ENCODE results near the gene SKP1. TPM values are rescaled to one million over a fixed set of nuclear protein-coding genes. Genes with fewer than 3 reads are reported as not detected.

Gene SKP1
- total and polyA plus RNA-seq, 7 donors: 193 to 938 (median 320) TPM

DNA sequence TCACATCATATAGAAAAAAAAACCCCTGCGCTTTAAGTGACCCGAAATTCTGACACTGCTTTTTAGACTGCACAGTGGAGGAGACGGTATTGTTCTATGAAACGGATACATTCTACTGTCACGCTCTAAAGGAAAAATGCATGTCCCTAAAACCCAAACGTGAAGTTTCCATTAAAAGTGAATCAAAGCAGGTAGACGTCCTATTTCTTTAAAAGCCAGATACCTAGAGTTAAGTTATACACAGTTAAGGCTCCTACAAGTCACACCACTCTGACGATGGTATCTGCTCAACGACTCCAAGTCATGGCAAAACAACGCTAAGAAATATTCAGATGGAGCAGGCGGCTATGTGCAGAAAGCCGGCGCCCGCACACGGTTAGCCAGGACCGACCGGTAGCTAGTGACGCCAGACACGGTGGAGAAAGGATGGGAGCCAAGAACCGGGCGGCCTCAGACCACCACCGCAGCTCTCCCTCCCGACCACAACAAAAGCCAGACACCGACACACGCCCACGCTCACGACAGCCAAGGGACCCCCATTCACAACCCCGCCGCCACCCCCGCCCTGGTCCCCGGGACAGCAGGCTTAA, 734 bp downstream of the SKP1 start:
- H3K36me3 ChIP-seq: peaks cover 0 to 27% (median 15%) of the 10 kb centered on the region in 4 donors
- H3K9me3 ChIP-seq: no peaks in the 10 kb centered on the region
- no peaks in the 10 kb centered on the region for H3K27me3 ChIP-seq
- peaks cover 0 to 47% (median 40%) of the 10 kb centered on the region in 4 donors for H3K4me1 ChIP-seq
- WGBS, 2 donors: 1% methylated on average over 31 of the region's 31 CpGs
- intact Hi-C loops (cut with DNase I): loop anchor here (2.0 kb wide), 4 partner anchors 51 to 411 kb away; partner anchors contain the start of genes PPP2CA and UBE2B
- TF ChIP-seq EP300 (IDR thresholded peaks at IDR 0.05): no peak
- no peak for TF ChIP-seq POLR2A (IDR thresholded peaks at IDR 0.05)
- TF ChIP-seq POLR2AphosphoS5 (IDR thresholded peaks at IDR 0.05): no peak
- TF ChIP-seq, protein P1, sequence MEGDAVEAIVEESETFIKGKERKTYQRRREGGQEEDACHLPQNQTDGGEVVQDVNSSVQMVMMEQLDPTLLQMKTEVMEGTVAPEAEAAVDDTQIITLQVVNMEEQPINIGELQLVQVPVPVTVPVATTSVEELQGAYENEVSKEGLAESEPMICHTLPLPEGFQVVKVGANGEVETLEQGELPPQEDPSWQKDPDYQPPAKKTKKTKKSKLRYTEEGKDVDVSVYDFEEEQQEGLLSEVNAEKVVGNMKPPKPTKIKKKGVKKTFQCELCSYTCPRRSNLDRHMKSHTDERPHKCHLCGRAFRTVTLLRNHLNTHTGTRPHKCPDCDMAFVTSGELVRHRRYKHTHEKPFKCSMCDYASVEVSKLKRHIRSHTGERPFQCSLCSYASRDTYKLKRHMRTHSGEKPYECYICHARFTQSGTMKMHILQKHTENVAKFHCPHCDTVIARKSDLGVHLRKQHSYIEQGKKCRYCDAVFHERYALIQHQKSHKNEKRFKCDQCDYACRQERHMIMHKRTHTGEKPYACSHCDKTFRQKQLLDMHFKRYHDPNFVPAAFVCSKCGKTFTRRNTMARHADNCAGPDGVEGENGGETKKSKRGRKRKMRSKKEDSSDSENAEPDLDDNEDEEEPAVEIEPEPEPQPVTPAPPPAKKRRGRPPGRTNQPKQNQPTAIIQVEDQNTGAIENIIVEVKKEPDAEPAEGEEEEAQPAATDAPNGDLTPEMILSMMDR (IDR thresholded peaks at IDR 0.05): no peak
- peak; percentile 68 for DNase-seq
- H3K27ac ChIP-seq: peak overlapping the region; percentile 97 to 100 (median 98)
- H3K4me3 ChIP-seq: peak overlapping the region; percentile 82 to 99 (median 92)

DNA sequence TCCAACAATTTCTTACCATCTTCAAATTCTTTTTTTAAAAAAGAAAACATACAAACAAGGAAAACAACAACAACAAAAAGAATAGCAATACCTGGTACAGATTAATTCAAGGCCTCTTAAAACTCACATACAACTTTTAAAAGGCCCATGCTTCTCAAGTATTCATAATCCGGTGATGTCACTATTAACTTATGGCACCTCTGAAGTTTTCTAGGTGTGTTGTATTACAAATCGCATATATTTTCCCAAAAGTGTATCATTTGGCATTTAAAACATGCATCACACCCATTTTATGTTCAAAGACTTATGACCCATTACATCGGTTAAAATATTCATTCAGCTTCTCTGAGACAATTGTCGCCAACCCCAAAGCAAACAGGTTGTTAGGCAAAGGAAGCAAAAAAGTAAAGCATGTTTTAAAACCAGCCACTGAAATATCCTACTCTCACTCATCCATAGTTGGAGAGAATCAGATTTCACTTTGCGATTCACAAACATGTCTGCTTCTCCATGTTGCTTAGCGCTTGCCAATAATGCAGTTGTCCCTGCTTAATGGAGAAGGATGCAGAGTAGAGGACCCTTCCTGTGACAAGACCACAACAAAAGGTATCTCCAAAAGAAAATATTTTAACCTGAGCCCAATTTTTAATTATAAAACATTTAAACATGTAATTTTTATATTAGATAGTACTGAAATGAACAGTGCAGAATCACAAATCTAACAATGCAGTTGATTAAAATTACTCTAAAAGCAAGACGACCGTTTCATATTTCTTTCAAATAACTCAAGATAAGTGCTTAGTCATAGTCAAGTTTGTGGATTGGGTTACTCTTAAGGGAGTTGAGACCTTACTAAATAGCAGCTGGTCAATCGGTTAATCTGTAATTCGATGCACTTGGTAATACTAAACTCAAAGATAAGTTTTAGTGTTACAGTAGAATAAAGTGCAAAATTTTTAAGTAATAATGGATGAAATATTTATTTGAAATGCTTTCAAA, 1.6 kb downstream of the SKP1 start:
- H3K4me3 ChIP-seq: peak overlapping the region; percentile 82 to 99 (median 92)
- 8 to 23% methylated on average over 10 of the region's 10 CpGs for WGBS, 2 donors
- intact Hi-C loops (cut with DNase I): no loop called here

DNA sequence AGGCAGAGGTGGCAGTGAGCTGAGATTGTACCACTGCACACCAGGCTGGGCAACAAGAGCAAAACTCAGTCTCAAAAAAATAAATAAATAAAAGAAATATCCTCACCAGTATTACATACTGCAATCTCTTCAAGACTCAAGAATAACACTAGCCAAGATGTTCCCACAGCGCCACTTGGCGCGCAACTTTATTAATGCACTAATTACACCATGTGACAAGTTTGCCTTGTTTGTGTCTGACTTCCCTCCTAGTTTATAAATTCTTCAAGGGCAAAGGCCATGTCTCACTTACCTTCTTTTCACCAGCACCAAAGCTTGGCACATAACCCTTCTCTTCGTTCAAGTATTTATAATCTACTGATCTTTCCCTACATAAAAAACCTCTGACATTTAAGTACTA, 4.8 kb downstream of the SKP1 start:
- peaks cover 0 to 67% (median 20%) of the 10 kb centered on the region in 4 donors for H3K36me3 ChIP-seq

More for the DNA sequence above, 1.6 kb downstream of the SKP1 start:
- Histone ChIP-seq H3K4me1 (peaks cover 0 to 47% (median 40%) of the 10 kb centered on the region in 4 donors), H3K36me3 (peaks cover 0 to 36% (median 15%) of the 10 kb centered on the region in 4 donors), H3K9me3 (no peaks in the 10 kb centered on the region), H3K27me3 (no peaks in the 10 kb centered on the region), H3K27ac (peak overlapping the region; percentile 97 to 100 (median 98))
- TF ChIP-seq POLR2AphosphoS5 (IDR thresholded peaks at IDR 0.05): no peak
- TF ChIP-seq, protein P1 (IDR thresholded peaks at IDR 0.05): no peak
- TF ChIP-seq POLR2A (IDR thresholded peaks at IDR 0.05): no peak
- no peak for TF ChIP-seq EP300 (IDR thresholded peaks at IDR 0.05)
- no peak for DNase-seq

DNA sequence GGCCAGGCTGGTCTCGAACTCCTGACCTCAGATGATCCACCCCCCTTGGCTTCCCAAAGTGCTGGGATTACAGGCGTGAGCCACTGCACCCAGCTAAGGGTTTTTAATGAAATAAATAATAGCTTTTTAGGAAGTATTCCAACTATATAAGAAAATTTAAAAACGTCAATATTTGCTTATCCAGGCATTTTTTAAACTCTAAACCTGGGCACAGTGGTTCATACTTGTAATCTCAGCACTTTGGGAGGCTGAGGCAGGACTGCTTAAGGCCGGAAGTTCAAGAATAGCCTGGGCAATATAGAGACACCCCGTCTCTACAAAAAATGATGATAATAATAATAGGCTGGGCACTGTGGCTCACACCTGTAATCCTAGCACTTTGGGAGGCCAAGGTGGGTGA, 14.2 kb downstream of the SKP1 start:
- no peaks in the 10 kb centered on the region for H3K9me3 ChIP-seq
- no peak overlapping the region for H3K4me3 ChIP-seq
- DNase-seq: no peak
- 96 to 99% methylated on average over 5 of the region's 5 CpGs for WGBS, 2 donors
- intact Hi-C loops (cut with DNase I): no loop called here
- peaks cover 30 to 90% (median 49%) of the 10 kb centered on the region in 4 donors for H3K36me3 ChIP-seq
- peaks cover 0 to 4% (median 0%) of the 10 kb centered on the region in 4 donors for H3K4me1 ChIP-seq
- no peaks in the 10 kb centered on the region for H3K27me3 ChIP-seq
- TF ChIP-seq, protein P1 (IDR thresholded peaks at IDR 0.05): no peak
- TF ChIP-seq POLR2A (IDR thresholded peaks at IDR 0.05): no peak
- TF ChIP-seq POLR2AphosphoS5 (IDR thresholded peaks at IDR 0.05): no peak
- TF ChIP-seq EP300 (IDR thresholded peaks at IDR 0.05): no peak
- no peak overlapping the region for H3K27ac ChIP-seq

More for the DNA sequence above, 4.8 kb downstream of the SKP1 start:
- Histone ChIP-seq H3K4me1 (peaks cover 0 to 43% (median 34%) of the 10 kb centered on the region in 4 donors), H3K9me3 (no peaks in the 10 kb centered on the region), H3K27ac (no peak overlapping the region), H3K27me3 (no peaks in the 10 kb centered on the region), H3K4me3 (no peak overlapping the region)
- no peak for DNase-seq
- 30 to 78% methylated on average over 4 of the region's 4 CpGs for WGBS, 2 donors
- intact Hi-C loops (cut with DNase I): no loop called here
- no peak for TF ChIP-seq POLR2AphosphoS5 (IDR thresholded peaks at IDR 0.05)
